GM23338 (cell line): ENCODE measurements around the gene LORICRIN.
A peak's percentile ranks its signal among the peaks of the same experiment; 100 is the strongest.
"Not testable (repeated sequence)": the region's sequence is repeated elsewhere in the genome, so short reads cannot be mapped to it uniquely, and the experiment has no call there.

Experiments
- CREB1 ChIP-seq: fragments of 250-450 bp; sonication (Bioruptor Pico); IDR thresholded peaks from 2 replicates; pipeline ENCODE4 v1.5.0; 2020; ENCODE audit warnings: low read depth, mild to moderate bottlenecking, moderate library complexity
- EZH2 ChIP-seq: fragments of 200-600 bp; sonication (generic); IDR thresholded peaks from one replicate; pipeline ENCODE4 v1.8.0; 2017; ENCODE audit warnings: antibody characterized with exemption, mild to moderate bottlenecking, low read depth; ENCODE audit not compliant: unreplicated experiment
- EZH2phosphoT487 ChIP-seq: fragments of 200-600 bp; sonication (generic); IDR thresholded peaks from one replicate; pipeline ENCODE4 v1.8.1; 2018; ENCODE audit warnings: antibody characterized with exemption; ENCODE audit not compliant: unreplicated experiment
- JUNB ChIP-seq: IDR thresholded peaks from one replicate; pipeline ENCODE4 v1.6.1; 2016; ENCODE audit warnings: antibody characterized with exemption; ENCODE audit not compliant: unreplicated experiment
- POLR2AphosphoS5 ChIP-seq: IDR thresholded peaks from 2 replicates; pipeline ENCODE4 v1.6.1; 2016; ENCODE audit warnings: antibody characterized with exemption, low read depth
- ZNF331 ChIP-seq: fragments of 250-450 bp; sonication (Bioruptor Pico); IDR thresholded peaks from 2 replicates; pipeline ENCODE4 v1.5.0; 2020; ENCODE audit warnings: low read depth, mild to moderate bottlenecking, moderate library complexity
- TF ChIP-seq, protein P1 (sequence below), 2 experiments: fragments of 200-600 bp in 1 of 2; sonication (generic) in 1 of 2; conservative IDR thresholded peaks; 2 replicates each; pipeline versions ENCODE4 v1.5.1 to v1.6.1; 2016 to 2017; ENCODE audit warnings: antibody characterized with exemption in 2 of 2, low read depth in 2 of 2, mild to moderate bottlenecking in 2 of 2, moderate library complexity in 1 of 2
- TF ChIP-seq, protein P2 (sequence below): IDR thresholded peaks from 2 replicates; pipeline ENCODE4 v1.6.1; 2016; ENCODE audit warnings: antibody characterized with exemption
- TF ChIP-seq, protein P3 (sequence below): IDR thresholded peaks from one replicate; pipeline ENCODE4 v1.6.1; 2018; ENCODE audit warnings: antibody characterized with exemption; ENCODE audit not compliant: unreplicated experiment
- TF ChIP-seq, protein P4 (sequence below): fragments of 250-450 bp; sonication (Bioruptor Pico); IDR thresholded peaks from 2 replicates; pipeline ENCODE4 v1.5.0; 2020; ENCODE audit warnings: mild to moderate bottlenecking, moderate library complexity

DNA sequence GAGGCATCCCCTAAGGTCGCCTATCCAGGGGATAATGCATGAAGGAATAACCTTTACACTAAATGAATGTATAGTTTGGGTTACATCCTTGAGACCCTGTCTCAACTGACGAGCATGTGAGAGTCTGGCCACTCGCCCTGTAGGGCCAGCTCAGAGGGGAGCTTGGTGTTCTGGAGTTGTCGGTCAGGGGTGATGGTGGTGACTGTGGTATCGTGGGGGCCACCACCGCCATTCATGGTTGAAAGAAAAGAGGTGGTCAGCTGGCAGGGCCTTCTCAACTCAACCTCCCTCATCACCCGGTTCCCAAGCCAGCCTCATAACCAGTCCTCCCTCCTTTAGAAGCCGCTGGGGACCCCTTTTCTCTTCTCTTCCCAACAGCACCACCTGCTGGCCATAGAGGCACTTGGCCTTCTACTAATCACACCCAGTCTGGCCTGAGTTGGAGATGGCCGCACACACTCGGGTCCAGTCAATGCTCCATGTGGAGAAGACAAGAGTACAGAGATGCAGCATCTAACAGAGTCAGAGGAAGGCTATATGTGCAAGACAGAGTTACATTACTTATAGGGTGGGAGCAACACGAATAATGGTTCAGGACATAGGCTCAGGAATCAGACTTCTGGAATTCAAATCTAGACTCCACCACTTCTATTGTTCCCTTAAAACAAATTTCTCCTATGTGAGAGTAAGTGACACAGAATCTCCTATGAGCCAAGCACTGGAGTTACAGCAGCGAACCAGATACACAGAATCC is 30.2 kb upstream of the LORICRIN start:
- TF ChIP-seq, protein P1, sequence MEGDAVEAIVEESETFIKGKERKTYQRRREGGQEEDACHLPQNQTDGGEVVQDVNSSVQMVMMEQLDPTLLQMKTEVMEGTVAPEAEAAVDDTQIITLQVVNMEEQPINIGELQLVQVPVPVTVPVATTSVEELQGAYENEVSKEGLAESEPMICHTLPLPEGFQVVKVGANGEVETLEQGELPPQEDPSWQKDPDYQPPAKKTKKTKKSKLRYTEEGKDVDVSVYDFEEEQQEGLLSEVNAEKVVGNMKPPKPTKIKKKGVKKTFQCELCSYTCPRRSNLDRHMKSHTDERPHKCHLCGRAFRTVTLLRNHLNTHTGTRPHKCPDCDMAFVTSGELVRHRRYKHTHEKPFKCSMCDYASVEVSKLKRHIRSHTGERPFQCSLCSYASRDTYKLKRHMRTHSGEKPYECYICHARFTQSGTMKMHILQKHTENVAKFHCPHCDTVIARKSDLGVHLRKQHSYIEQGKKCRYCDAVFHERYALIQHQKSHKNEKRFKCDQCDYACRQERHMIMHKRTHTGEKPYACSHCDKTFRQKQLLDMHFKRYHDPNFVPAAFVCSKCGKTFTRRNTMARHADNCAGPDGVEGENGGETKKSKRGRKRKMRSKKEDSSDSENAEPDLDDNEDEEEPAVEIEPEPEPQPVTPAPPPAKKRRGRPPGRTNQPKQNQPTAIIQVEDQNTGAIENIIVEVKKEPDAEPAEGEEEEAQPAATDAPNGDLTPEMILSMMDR (conservative IDR thresholded peaks at IDR 0.05; ENCODE audit: low read depth in 2 of 2), result peak; percentile 57 to 68
- TF ChIP-seq POLR2AphosphoS5; CREB1; EZH2; EZH2phosphoT487; JUNB; ZNF331 (CRISPR knock-in tag): not testable (repeated sequence)
- TF ChIP-seq, protein P2, sequence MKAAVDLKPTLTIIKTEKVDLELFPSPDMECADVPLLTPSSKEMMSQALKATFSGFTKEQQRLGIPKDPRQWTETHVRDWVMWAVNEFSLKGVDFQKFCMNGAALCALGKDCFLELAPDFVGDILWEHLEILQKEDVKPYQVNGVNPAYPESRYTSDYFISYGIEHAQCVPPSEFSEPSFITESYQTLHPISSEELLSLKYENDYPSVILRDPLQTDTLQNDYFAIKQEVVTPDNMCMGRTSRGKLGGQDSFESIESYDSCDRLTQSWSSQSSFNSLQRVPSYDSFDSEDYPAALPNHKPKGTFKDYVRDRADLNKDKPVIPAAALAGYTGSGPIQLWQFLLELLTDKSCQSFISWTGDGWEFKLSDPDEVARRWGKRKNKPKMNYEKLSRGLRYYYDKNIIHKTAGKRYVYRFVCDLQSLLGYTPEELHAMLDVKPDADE, result not testable (repeated sequence)
- TF ChIP-seq, protein P3, sequence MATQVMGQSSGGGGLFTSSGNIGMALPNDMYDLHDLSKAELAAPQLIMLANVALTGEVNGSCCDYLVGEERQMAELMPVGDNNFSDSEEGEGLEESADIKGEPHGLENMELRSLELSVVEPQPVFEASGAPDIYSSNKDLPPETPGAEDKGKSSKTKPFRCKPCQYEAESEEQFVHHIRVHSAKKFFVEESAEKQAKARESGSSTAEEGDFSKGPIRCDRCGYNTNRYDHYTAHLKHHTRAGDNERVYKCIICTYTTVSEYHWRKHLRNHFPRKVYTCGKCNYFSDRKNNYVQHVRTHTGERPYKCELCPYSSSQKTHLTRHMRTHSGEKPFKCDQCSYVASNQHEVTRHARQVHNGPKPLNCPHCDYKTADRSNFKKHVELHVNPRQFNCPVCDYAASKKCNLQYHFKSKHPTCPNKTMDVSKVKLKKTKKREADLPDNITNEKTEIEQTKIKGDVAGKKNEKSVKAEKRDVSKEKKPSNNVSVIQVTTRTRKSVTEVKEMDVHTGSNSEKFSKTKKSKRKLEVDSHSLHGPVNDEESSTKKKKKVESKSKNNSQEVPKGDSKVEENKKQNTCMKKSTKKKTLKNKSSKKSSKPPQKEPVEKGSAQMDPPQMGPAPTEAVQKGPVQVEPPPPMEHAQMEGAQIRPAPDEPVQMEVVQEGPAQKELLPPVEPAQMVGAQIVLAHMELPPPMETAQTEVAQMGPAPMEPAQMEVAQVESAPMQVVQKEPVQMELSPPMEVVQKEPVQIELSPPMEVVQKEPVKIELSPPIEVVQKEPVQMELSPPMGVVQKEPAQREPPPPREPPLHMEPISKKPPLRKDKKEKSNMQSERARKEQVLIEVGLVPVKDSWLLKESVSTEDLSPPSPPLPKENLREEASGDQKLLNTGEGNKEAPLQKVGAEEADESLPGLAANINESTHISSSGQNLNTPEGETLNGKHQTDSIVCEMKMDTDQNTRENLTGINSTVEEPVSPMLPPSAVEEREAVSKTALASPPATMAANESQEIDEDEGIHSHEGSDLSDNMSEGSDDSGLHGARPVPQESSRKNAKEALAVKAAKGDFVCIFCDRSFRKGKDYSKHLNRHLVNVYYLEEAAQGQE, result not testable (repeated sequence)
- TF ChIP-seq, protein P4, sequence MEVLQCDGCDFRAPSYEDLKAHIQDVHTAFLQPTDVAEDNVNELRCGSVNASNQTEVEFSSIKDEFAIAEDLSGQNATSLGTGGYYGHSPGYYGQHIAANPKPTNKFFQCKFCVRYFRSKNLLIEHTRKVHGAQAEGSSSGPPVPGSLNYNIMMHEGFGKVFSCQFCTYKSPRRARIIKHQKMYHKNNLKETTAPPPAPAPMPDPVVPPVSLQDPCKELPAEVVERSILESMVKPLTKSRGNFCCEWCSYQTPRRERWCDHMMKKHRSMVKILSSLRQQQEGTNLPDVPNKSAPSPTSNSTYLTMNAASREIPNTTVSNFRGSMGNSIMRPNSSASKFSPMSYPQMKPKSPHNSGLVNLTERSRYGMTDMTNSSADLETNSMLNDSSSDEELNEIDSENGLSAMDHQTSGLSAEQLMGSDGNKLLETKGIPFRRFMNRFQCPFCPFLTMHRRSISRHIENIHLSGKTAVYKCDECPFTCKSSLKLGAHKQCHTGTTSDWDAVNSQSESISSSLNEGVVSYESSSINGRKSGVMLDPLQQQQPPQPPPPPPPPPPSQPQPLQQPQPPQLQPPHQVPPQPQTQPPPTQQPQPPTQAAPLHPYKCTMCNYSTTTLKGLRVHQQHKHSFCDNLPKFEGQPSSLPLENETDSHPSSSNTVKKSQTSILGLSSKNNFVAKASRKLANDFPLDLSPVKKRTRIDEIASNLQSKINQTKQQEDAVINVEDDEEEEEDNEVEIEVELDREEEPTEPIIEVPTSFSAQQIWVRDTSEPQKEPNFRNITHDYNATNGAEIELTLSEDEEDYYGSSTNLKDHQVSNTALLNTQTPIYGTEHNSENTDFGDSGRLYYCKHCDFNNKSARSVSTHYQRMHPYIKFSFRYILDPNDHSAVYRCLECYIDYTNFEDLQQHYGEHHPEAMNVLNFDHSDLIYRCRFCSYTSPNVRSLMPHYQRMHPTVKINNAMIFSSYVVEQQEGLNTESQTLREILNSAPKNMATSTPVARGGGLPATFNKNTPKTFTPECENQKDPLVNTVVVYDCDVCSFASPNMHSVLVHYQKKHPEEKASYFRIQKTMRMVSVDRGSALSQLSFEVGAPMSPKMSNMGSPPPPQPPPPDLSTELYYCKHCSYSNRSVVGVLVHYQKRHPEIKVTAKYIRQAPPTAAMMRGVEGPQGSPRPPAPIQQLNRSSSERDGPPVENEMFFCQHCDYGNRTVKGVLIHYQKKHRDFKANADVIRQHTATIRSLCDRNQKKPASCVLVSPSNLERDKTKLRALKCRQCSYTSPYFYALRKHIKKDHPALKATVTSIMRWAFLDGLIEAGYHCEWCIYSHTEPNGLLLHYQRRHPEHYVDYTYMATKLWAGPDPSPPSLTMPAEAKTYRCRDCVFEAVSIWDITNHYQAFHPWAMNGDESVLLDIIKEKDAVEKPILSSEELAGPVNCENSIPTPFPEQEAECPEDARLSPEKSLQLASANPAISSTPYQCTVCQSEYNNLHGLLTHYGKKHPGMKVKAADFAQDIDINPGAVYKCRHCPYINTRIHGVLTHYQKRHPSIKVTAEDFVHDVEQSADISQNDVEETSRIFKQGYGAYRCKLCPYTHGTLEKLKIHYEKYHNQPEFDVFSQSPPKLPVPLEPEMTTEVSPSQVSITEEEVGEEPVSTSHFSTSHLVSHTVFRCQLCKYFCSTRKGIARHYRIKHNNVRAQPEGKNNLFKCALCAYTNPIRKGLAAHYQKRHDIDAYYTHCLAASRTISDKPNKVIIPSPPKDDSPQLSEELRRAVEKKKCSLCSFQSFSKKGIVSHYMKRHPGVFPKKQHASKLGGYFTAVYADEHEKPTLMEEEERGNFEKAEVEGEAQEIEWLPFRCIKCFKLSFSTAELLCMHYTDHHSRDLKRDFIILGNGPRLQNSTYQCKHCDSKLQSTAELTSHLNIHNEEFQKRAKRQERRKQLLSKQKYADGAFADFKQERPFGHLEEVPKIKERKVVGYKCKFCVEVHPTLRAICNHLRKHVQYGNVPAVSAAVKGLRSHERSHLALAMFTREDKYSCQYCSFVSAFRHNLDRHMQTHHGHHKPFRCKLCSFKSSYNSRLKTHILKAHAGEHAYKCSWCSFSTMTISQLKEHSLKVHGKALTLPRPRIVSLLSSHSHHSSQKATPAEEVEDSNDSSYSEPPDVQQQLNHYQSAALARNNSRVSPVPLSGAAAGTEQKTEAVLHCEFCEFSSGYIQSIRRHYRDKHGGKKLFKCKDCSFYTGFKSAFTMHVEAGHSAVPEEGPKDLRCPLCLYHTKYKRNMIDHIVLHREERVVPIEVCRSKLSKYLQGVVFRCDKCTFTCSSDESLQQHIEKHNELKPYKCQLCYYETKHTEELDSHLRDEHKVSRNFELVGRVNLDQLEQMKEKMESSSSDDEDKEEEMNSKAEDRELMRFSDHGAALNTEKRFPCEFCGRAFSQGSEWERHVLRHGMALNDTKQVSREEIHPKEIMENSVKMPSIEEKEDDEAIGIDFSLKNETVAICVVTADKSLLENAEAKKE (CRISPR knock-in tag), result not testable (repeated sequence)
